ENCODE measurements around the gene MYOM1.

DNA sequence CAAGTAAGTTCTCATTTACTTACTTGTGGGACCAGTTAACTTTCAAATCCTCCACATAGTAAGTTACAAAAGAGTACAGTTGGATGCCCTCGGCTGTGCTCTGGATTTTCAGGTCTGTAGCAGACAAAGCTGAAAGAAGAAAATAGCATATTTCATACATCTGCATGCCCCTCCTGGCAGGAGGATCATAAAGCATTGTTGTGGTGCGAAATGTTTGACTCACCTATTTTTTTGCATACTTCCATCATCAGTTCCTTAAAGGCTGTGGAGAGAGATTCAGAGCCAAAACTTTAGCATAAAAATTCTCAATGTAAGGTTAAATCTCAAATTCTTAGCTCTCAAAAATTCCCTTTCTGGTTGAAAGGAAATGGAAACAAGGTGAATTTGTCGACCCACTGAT, 136.0 kb downstream of the MYOM1 start:
- TF ChIP-seq, protein P1, sequence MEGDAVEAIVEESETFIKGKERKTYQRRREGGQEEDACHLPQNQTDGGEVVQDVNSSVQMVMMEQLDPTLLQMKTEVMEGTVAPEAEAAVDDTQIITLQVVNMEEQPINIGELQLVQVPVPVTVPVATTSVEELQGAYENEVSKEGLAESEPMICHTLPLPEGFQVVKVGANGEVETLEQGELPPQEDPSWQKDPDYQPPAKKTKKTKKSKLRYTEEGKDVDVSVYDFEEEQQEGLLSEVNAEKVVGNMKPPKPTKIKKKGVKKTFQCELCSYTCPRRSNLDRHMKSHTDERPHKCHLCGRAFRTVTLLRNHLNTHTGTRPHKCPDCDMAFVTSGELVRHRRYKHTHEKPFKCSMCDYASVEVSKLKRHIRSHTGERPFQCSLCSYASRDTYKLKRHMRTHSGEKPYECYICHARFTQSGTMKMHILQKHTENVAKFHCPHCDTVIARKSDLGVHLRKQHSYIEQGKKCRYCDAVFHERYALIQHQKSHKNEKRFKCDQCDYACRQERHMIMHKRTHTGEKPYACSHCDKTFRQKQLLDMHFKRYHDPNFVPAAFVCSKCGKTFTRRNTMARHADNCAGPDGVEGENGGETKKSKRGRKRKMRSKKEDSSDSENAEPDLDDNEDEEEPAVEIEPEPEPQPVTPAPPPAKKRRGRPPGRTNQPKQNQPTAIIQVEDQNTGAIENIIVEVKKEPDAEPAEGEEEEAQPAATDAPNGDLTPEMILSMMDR (IDR thresholded peaks at IDR 0.05; ENCODE audit: extremely low read depth in 1 of 2, insufficient read depth in 1 of 2, low read depth in 1 of 2, low read length in 2 of 2): no peak
- TF ChIP-seq POLR2A (IDR thresholded peaks at IDR 0.05; ENCODE audit: low read depth, low read length) (no peak), EZH2 (IDR thresholded peaks at IDR 0.05; ENCODE audit: borderline replicate concordance, low read depth, low read length, severe bottlenecking) (no peak), POLR2AphosphoS5 (IDR thresholded peaks at IDR 0.05; ENCODE audit: insufficient read depth, low read depth, low read length) (no peak)
- TF ChIP-seq, protein P2, sequence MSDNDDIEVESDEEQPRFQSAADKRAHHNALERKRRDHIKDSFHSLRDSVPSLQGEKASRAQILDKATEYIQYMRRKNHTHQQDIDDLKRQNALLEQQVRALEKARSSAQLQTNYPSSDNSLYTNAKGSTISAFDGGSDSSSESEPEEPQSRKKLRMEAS (IDR thresholded peaks at IDR 0.05; ENCODE audit: insufficient read depth, insufficient read length): no peak
